ENCODE data around the gene CELF1. TPM values are rescaled to one million over a fixed set of nuclear protein-coding genes. Genes with fewer than 3 reads are reported as not detected.
A peak's percentile ranks its signal among the peaks of the same experiment; 100 is the strongest.

The CELF1 gene
- total and polyA plus RNA-seq, 2 of the 4 experiments (the other 2 are of a cell fraction): 63.3 to 135 TPM

DNA sequence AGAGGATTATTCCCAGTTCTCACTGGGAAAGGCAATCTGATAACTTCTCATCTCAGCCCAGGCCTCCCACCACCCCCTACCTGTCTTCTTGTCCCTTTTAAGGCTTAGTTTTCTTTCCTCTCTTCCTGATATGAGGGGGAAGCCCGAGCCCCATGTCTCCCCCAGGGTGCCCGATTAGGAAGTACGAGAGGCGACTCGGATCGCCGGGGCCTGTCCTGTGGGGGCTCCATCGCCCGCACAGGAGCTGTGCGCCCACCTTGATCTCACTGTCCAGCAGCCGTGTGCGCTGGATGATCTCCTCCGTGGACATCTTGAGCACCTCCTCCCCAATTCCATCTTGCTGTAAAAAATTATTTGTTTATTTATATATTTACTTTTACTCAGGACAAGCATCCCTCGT lies 127.3 kb downstream of the CELF1 start (continued):
- TF ChIP-seq MXI1 (IDR thresholded peaks at IDR 0.05; ENCODE audit: borderline replicate concordance, low read depth, low read length): no peak
- TF ChIP-seq, protein P1, sequence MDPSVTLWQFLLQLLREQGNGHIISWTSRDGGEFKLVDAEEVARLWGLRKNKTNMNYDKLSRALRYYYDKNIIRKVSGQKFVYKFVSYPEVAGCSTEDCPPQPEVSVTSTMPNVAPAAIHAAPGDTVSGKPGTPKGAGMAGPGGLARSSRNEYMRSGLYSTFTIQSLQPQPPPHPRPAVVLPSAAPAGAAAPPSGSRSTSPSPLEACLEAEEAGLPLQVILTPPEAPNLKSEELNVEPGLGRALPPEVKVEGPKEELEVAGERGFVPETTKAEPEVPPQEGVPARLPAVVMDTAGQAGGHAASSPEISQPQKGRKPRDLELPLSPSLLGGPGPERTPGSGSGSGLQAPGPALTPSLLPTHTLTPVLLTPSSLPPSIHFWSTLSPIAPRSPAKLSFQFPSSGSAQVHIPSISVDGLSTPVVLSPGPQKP (IDR thresholded peaks at IDR 0.05; ENCODE audit: borderline replicate concordance, low read depth, low read length): no peak

GRCh38 chr11:47418454-47419259 lies 134.3 kb downstream of the CELF1 start:
- Histone ChIP-seq H4K91ac (ENCODE audit: insufficient read depth, low read depth, low read length) (no peak overlapping the region), H3K4me3 (ENCODE audit: insufficient read depth, low read depth, low read length) (no peak overlapping the region), H3K4me2 (ENCODE audit: low read depth, low read length) (no peak overlapping the region), H2BK5ac (ENCODE audit: low read depth, low read length, poor library complexity, severe bottlenecking) (no peak overlapping the region), H3K4me1 (ENCODE audit: control insufficient read depth, insufficient read depth, low read length) (peaks cover 35% of the 10 kb centered on the region), H2BK15ac (ENCODE audit: low read depth, low read length) (no peak overlapping the region; the same call in 2 of the 3 replicates), H3K23ac (ENCODE audit: low read depth, low read length) (no peak overlapping the region), H3K18ac (ENCODE audit: low read depth, low read length) (no peak overlapping the region), H2AK9ac (replicated peaks; ENCODE audit: low read depth, low read length, poor library complexity) (no peak overlapping the region), H3K36me3 (ENCODE audit: control insufficient read depth, insufficient read depth, low read length) (peaks cover 72% of the 10 kb centered on the region), H3K27me3 (ENCODE audit: control insufficient read depth, insufficient read depth, low read length) (no peaks in the 10 kb centered on the region), H3K27ac (ENCODE audit: insufficient read depth, low read length) (peak overlapping the region; percentile 30; the same call in 1 of the 2 replicates), H2AFZ (replicated peaks; ENCODE audit: low read length, poor library complexity) (no peak overlapping the region), H3K56ac (ENCODE audit: extremely low read depth, insufficient read depth, low read length) (no peak overlapping the region), H3K14ac (replicated peaks; ENCODE audit: low read depth, low read length) (no peak overlapping the region), H3K9ac (ENCODE audit: low read depth, low read length) (no peak overlapping the region), H4K5ac (ENCODE audit: low read depth, low read length) (0 out of 2 replicates have a peak overlapping the region, but pooled peaks have one; percentile 19), H2BK20ac (ENCODE audit: low read depth, low read length) (no peak overlapping the region), H3K9me1 (ENCODE audit: insufficient read depth, low read length) (peaks cover 6% of the 10 kb centered on the region; the same call in 1 of the 2 replicates), H4K20me1 (ENCODE audit: insufficient read depth, low read length) (peaks cover 7% of the 10 kb centered on the region; the same call in 1 of the 2 replicates), H3K79me1 (ENCODE audit: low read depth in 1 of 2, low read length in 2 of 2) (peaks cover 30 to 69% of the 10 kb centered on the region in 2 experiments; a peak in 3 of 4 replicates), H3K4ac (ENCODE audit: low read depth, low read length) (peak overlapping the region; percentile 30; the same call in 1 of the 2 replicates), H2AK5ac (ENCODE audit: low read depth, low read length) (peak overlapping the region; percentile 14; the same call in 1 of the 2 replicates), H4K8ac (ENCODE audit: low read depth in 2 of 2, low read length in 2 of 2) (peak overlapping the region in 1 of 2 experiments; percentile 22; a peak in 3 of 4 replicates), H2BK120ac (ENCODE audit: low read depth, low read length) (no peak overlapping the region), H3K9me3 (ENCODE audit: control insufficient read depth, insufficient read depth, low read length) (no peaks in the 10 kb centered on the region)
- WGBS, 2 experiments (ENCODE audit: extremely low coverage in 2 of 2, insufficient read length in 1 of 2): 92% methylated on average over 7 of the region's 23 CpGs; no CpG with 5 or more reads in 1 of the 2 experiments
- intact Hi-C loops (cut with micrococcal nuclease): no loop called here
- no peak for DNase-seq
- no peak for ATAC-seq (ENCODE audit: low read depth)
- POLR2A ChIA-PET (ENCODE audit: unreplicated experiment): no interaction called here
- in situ Hi-C loops (cut with MboI; ENCODE audit: low sequenced_read_pairs): no loop called here
- BruUV-seq (replicated peaks): no TSS peak
- CTCF ChIA-PET: no interaction called here
- TF ChIP-seq NFE2L2 (IDR thresholded peaks at IDR 0.05; ENCODE audit: low read depth, low read length): no peak
- no peak for TF ChIP-seq CTCF (conservative IDR thresholded peaks at IDR 0.05; ENCODE audit: low read depth, low read length)
- no peak for TF ChIP-seq FOS (IDR thresholded peaks at IDR 0.05; ENCODE audit: low read depth, low read length)
- TF ChIP-seq RFX5 (IDR thresholded peaks at IDR 0.05; ENCODE audit: low read depth, low read length): no peak
- no peak for TF ChIP-seq MAFK (IDR thresholded peaks at IDR 0.05; ENCODE audit: low read depth, low read length)
- TF ChIP-seq, protein P1 (IDR thresholded peaks at IDR 0.05; ENCODE audit: borderline replicate concordance, low read depth, low read length): no peak
- no peak for TF ChIP-seq RCOR1 (IDR thresholded peaks at IDR 0.05; ENCODE audit: insufficient replicate concordance, low read length)
- TF ChIP-seq SMC3 (IDR thresholded peaks at IDR 0.05; ENCODE audit: low read depth, low read length): no peak
- 0 out of 2 replicates have a peak, but pooled peaks have one; percentile 8 for TF ChIP-seq POLR2A (IDR thresholded peaks at IDR 0.05; ENCODE audit: low read depth, low read length)
- dilution Hi-C loops (cut with HindIII; ENCODE audit: low sequenced_read_pairs, unreplicated experiment): no loop called here

Measured in IMR-90 (cell line).